ENCODE measurements around the gene TSPAN14. TPM values are rescaled to one million over a fixed set of nuclear protein-coding genes. Genes with fewer than 3 reads are reported as not detected.

Gene TSPAN14
- total and polyA plus RNA-seq, 2 experiments from 2014 or later: 17.9 to 40.7 TPM

GRCh38 chr10:80471001-80471400, 16.9 kb downstream of the TSPAN14 start:
- H3K4me1 Mint-ChIP-seq: peaks cover 62% of the 10 kb centered on the region
- peaks cover 39% of the 10 kb centered on the region for H3K4me1 ChIP-seq (ENCODE audit: insufficient read depth)
- H3K27ac ChIP-seq (ENCODE audit: low read depth): no peak overlapping the region
- no peak overlapping the region for H3K4me3 Mint-ChIP-seq
- no peaks in the 10 kb centered on the region for H3K9me2 ChIP-seq (ENCODE audit: insufficient read depth)
- peaks cover 24% of the 10 kb centered on the region for H3K27me3 Mint-ChIP-seq (ENCODE audit: insufficient read depth, low read depth, poor library complexity)
- TF ChIP-seq CTCF (conservative IDR thresholded peaks at IDR 0.05; ENCODE audit: low read depth in 2 of 2): no peak
- no peak for TF ChIP-seq NANOG (IDR thresholded peaks at IDR 0.05; ENCODE audit: borderline replicate concordance)
- TF ChIP-seq POLR2AphosphoS5 (IDR thresholded peaks at IDR 0.05; ENCODE audit: low read depth): no peak
- no peak for TF ChIP-seq STAT1 (IDR thresholded peaks at IDR 0.05; ENCODE audit: unreplicated experiment)
- no peak for TF ChIP-seq JUNB (IDR thresholded peaks at IDR 0.05; ENCODE audit: unreplicated experiment)
- no peak for TF ChIP-seq ZNF114 (CRISPR knock-in tag; IDR thresholded peaks at IDR 0.05)
- no peak for TF ChIP-seq ETS1 (IDR thresholded peaks at IDR 0.05)
- TF ChIP-seq EZH2phosphoT487 (IDR thresholded peaks at IDR 0.05; ENCODE audit: unreplicated experiment): no peak
- no peak for TF ChIP-seq ZNF331 (CRISPR knock-in tag; IDR thresholded peaks at IDR 0.05; ENCODE audit: low read depth)
- no peak for TF ChIP-seq REST (IDR thresholded peaks at IDR 0.05; ENCODE audit: unreplicated experiment)
- TF ChIP-seq ZNF462 (CRISPR knock-in tag; IDR thresholded peaks at IDR 0.05): no peak
- no peak for TF ChIP-seq EZH2 (IDR thresholded peaks at IDR 0.05; ENCODE audit: low read depth, unreplicated experiment)
- TF ChIP-seq CREB1 (CRISPR knock-in tag; IDR thresholded peaks at IDR 0.05; ENCODE audit: low read depth): no peak
- H3K79me2 ChIP-seq (replicated peaks; ENCODE audit: insufficient read depth): peaks cover 87% of the 10 kb centered on the region
- H3K27me3 ChIP-seq (ENCODE audit: insufficient read depth): peaks cover 27% of the 10 kb centered on the region; the same call in 1 of the 2 replicates
- ATAC-seq (no peak), DNase-seq (ENCODE audit: low spot score) (no peak)
- no peak overlapping the region for H2AFZ ChIP-seq
- no peaks in the 10 kb centered on the region for H3K36me3 ChIP-seq (ENCODE audit: insufficient read depth)
- peaks cover 57% of the 10 kb centered on the region for H4K20me1 ChIP-seq (replicated peaks; ENCODE audit: insufficient read depth)
- H3K9me3 Mint-ChIP-seq: no peaks in the 10 kb centered on the region
- H3K27ac Mint-ChIP-seq: no peak overlapping the region
- no peak overlapping the region for H3K4me3 ChIP-seq
- no peak overlapping the region for H3K4me2 ChIP-seq
- H3K36me3 Mint-ChIP-seq (ENCODE audit: low read depth): peaks cover 17% of the 10 kb centered on the region
- no peaks in the 10 kb centered on the region for H3F3A ChIP-seq (replicated peaks; ENCODE audit: low read depth)

All from GM23338 (cell line).